ENCODE measurements around the gene TNFAIP8.
"Not testable (repeated sequence)": the region's sequence is repeated elsewhere in the genome, so short reads cannot be mapped to it uniquely, and the experiment has no call there.

TNFAIP8 gene

GRCh38 chr5:119420169-119420568 lies 64.3 kb downstream of the TNFAIP8 start:
- no peak for DNase-seq

GRCh38 chr5:119426057-119426456 lies 70.2 kb downstream of the TNFAIP8 start:
- no peak for DNase-seq

- no peak for DNase-seq
Observed at GRCh38 chr5:119427060-119427459, 71.2 kb downstream of the TNFAIP8 start.

- DNase-seq = not testable (repeated sequence)
Observed at GRCh38 chr5:119427596-119427995, 71.8 kb downstream of the TNFAIP8 start.

GRCh38 chr5:119428166-119428565 lies 72.3 kb downstream of the TNFAIP8 start:
- DNase-seq = not testable (repeated sequence)

GRCh38 chr5:119428574-119428973 lies 72.8 kb downstream of the TNFAIP8 start:
- not testable (repeated sequence) for DNase-seq

GRCh38 chr5:119432674-119433237 lies 76.9 kb downstream of the TNFAIP8 start:
- DNase-seq = not testable (repeated sequence)

GRCh38 chr5:119435436-119436132 lies 79.8 kb downstream of the TNFAIP8 start:
- no peak for DNase-seq

GRCh38 chr5:119437785-119438586 lies 82.2 kb downstream of the TNFAIP8 start:
- DNase-seq = not testable (repeated sequence)

GRCh38 chr5:119438587-119438917 lies 82.7 kb downstream of the TNFAIP8 start:
- not testable (repeated sequence) for DNase-seq

- DNase-seq = no peak
Observed at GRCh38 chr5:119439140-119439631, 83.4 kb downstream of the TNFAIP8 start.

- not testable (repeated sequence) for DNase-seq
Observed at GRCh38 chr5:119439632-119440031, 83.8 kb downstream of the TNFAIP8 start.

GRCh38 chr5:119444643-119445042 lies 88.8 kb downstream of the TNFAIP8 start:
- DNase-seq = not testable (repeated sequence)

GRCh38 chr5:119445544-119445943 lies 89.7 kb downstream of the TNFAIP8 start:
- no peak for DNase-seq
